GM20431 (cell line): ENCODE results near the gene CORO2B.

Experiments used
- in situ Hi-C: fragments of 300-500 bp; cut with MseI, MboI; formaldehyde crosslinking; loops from one replicate; pipeline ENCODE4 v1.15.0; 2020; ENCODE audit warnings: low sequenced_read_pairs; ENCODE audit not compliant: unreplicated experiment

The CORO2B gene

GRCh38 chr15:68774521-68775235 is 195.9 kb downstream of the CORO2B start:
- in situ Hi-C loops = no loop called here

GRCh38 chr15:68775236-68775577 is 196.4 kb downstream of the CORO2B start:
- in situ Hi-C loops = no loop called here

GRCh38 chr15:68775671-68776476 is 197.1 kb downstream of the CORO2B start:
- in situ Hi-C loops = no loop called here

GRCh38 chr15:68776477-68777270 is 197.9 kb downstream of the CORO2B start:
- in situ Hi-C loops = no loop called here
